IPS-20b (cell line): ENCODE data around the gene TOP2B.

Source experiments
- H3K27ac ChIP-seq: one replicate; pipeline ENCODE4 v1.5.1; 2013; ENCODE audit warnings: low read length
- H3K27me3 ChIP-seq: 2 replicates; pipeline ENCODE4 v1.6.1; 2013; ENCODE audit warnings: mild to moderate bottlenecking, low read length, inconsistent platforms; ENCODE audit not compliant: insufficient read depth
- H3K36me3 ChIP-seq: 2 replicates; pipeline ENCODE4 v1.6.1; 2013; ENCODE audit warnings: low read depth, mild to moderate bottlenecking, inconsistent platforms, low read length, moderate library complexity; ENCODE audit not compliant: insufficient read depth
- H3K4me1 ChIP-seq: 2 replicates; pipeline ENCODE4 v1.6.1; 2013; ENCODE audit warnings: mild to moderate bottlenecking, control low read depth, inconsistent platforms, low read length, moderate library complexity; ENCODE audit not compliant: insufficient read depth
- H3K4me3 ChIP-seq: 2 replicates; pipeline ENCODE4 v1.5.1; 2013; ENCODE audit warnings: mild to moderate bottlenecking, low read length, inconsistent platforms
- H3K9ac ChIP-seq: 2 replicates; pipeline ENCODE4 v1.6.1; 2013; ENCODE audit warnings: low read depth, mild to moderate bottlenecking, inconsistent platforms, low read length, moderate library complexity
- H3K9me3 ChIP-seq: 2 replicates; pipeline ENCODE4 v1.6.1; 2013; ENCODE audit warnings: mild to moderate bottlenecking, low read depth, low read length, inconsistent platforms; ENCODE audit not compliant: insufficient read depth

TOP2B gene

GRCh38 chr3:25547943-25548674 is 116.6 kb downstream of the TOP2B start:
- no peaks in the 10 kb centered on the region for H3K27me3 ChIP-seq
- no peak overlapping the region for H3K27ac ChIP-seq
- no peak overlapping the region for H3K9ac ChIP-seq
- H3K4me3 ChIP-seq: no peak overlapping the region
- no peaks in the 10 kb centered on the region for H3K36me3 ChIP-seq
- H3K9me3 ChIP-seq: no peaks in the 10 kb centered on the region
- H3K4me1 ChIP-seq: no peaks in the 10 kb centered on the region
